ENCODE results near the gene NTRK1.

Gene NTRK1

GRCh38 chr1:156865258-156865657 lies 4.6 kb downstream of the NTRK1 start:
- TF ChIP-seq JUND (IDR thresholded peaks at IDR 0.05; ENCODE audit: low read depth) = no peak
- no peak for DNase-seq (ENCODE audit: low read depth in 1 of 2, low spot score in 1 of 2)
- in situ Hi-C loops (cut with HindIII; ENCODE audit: low pct_unique_long_range_greater_than_20kb, low sequenced_read_pairs) = no loop called here

- DNase-seq (ENCODE audit: low read depth in 1 of 2, low spot score in 1 of 2) = no peak
- no peak for TF ChIP-seq JUND (IDR thresholded peaks at IDR 0.05; ENCODE audit: low read depth)
- in situ Hi-C loops (cut with HindIII; ENCODE audit: low pct_unique_long_range_greater_than_20kb, low sequenced_read_pairs) = no loop called here
These were observed 5.2 kb downstream of the NTRK1 start for GRCh38 chr1:156865865-156866248.

GRCh38 chr1:156866249-156866909 lies 5.7 kb downstream of the NTRK1 start:
- no peak for DNase-seq (ENCODE audit: low read depth in 1 of 2, low spot score in 1 of 2)
- TF ChIP-seq JUND (IDR thresholded peaks at IDR 0.05; ENCODE audit: low read depth) = no peak
- in situ Hi-C loops (cut with HindIII; ENCODE audit: low pct_unique_long_range_greater_than_20kb, low sequenced_read_pairs) = no loop called here

- in situ Hi-C loops (cut with HindIII; ENCODE audit: low pct_unique_long_range_greater_than_20kb, low sequenced_read_pairs) = no loop called here
- no peak for DNase-seq (ENCODE audit: low read depth in 1 of 2, low spot score in 1 of 2)
- no peak for TF ChIP-seq JUND (IDR thresholded peaks at IDR 0.05; ENCODE audit: low read depth)
These were observed 7.7 kb downstream of the NTRK1 start for GRCh38 chr1:156868341-156868740.

GRCh38 chr1:156869455-156869854 lies 8.8 kb downstream of the NTRK1 start:
- TF ChIP-seq JUND (IDR thresholded peaks at IDR 0.05; ENCODE audit: low read depth) = no peak
- DNase-seq (ENCODE audit: low read depth in 1 of 2, low spot score in 1 of 2) = no peak
- in situ Hi-C loops (cut with HindIII; ENCODE audit: low pct_unique_long_range_greater_than_20kb, low sequenced_read_pairs) = no loop called here

- TF ChIP-seq JUND (IDR thresholded peaks at IDR 0.05; ENCODE audit: low read depth) = no peak
- DNase-seq (ENCODE audit: low read depth in 1 of 2, low spot score in 1 of 2) = no peak
- in situ Hi-C loops (cut with HindIII; ENCODE audit: low pct_unique_long_range_greater_than_20kb, low sequenced_read_pairs) = no loop called here
These were observed 13.0 kb downstream of the NTRK1 start for GRCh38 chr1:156873659-156874058.

GRCh38 chr1:156874142-156874541 lies 13.5 kb downstream of the NTRK1 start:
- no peak for TF ChIP-seq JUND (IDR thresholded peaks at IDR 0.05; ENCODE audit: low read depth)
- in situ Hi-C loops (cut with HindIII; ENCODE audit: low pct_unique_long_range_greater_than_20kb, low sequenced_read_pairs) = no loop called here
- no peak for DNase-seq (ENCODE audit: low read depth in 1 of 2, low spot score in 1 of 2)

GRCh38 chr1:156874572-156875340 lies 14.1 kb downstream of the NTRK1 start:
- TF ChIP-seq JUND (IDR thresholded peaks at IDR 0.05; ENCODE audit: low read depth) = no peak
- in situ Hi-C loops (cut with HindIII; ENCODE audit: low pct_unique_long_range_greater_than_20kb, low sequenced_read_pairs) = no loop called here
- no peak for DNase-seq (ENCODE audit: low read depth in 1 of 2, low spot score in 1 of 2)

GRCh38 chr1:156875341-156875615 lies 14.6 kb downstream of the NTRK1 start:
- TF ChIP-seq JUND (IDR thresholded peaks at IDR 0.05; ENCODE audit: low read depth) = no peak
- DNase-seq (ENCODE audit: low read depth in 1 of 2, low spot score in 1 of 2) = no peak
- in situ Hi-C loops (cut with HindIII; ENCODE audit: low pct_unique_long_range_greater_than_20kb, low sequenced_read_pairs) = no loop called here

GRCh38 chr1:156876281-156876680 lies 15.6 kb downstream of the NTRK1 start:
- no peak for DNase-seq (ENCODE audit: low read depth in 1 of 2, low spot score in 1 of 2)
- in situ Hi-C loops (cut with HindIII; ENCODE audit: low pct_unique_long_range_greater_than_20kb, low sequenced_read_pairs) = no loop called here
- TF ChIP-seq JUND (IDR thresholded peaks at IDR 0.05; ENCODE audit: low read depth) = no peak

- TF ChIP-seq JUND (IDR thresholded peaks at IDR 0.05; ENCODE audit: low read depth) = no peak
- in situ Hi-C loops (cut with HindIII; ENCODE audit: low pct_unique_long_range_greater_than_20kb, low sequenced_read_pairs) = no loop called here
- no peak for DNase-seq (ENCODE audit: low read depth in 1 of 2, low spot score in 1 of 2)
These were observed 16.9 kb downstream of the NTRK1 start for GRCh38 chr1:156877433-156878170.

- TF ChIP-seq JUND (IDR thresholded peaks at IDR 0.05; ENCODE audit: low read depth) = no peak
- in situ Hi-C loops (cut with HindIII; ENCODE audit: low pct_unique_long_range_greater_than_20kb, low sequenced_read_pairs) = no loop called here
These were observed 19.2 kb downstream of the NTRK1 start for GRCh38 chr1:156879876-156880275.

GRCh38 chr1:156880473-156880872 lies 19.8 kb downstream of the NTRK1 start:
- in situ Hi-C loops (cut with HindIII; ENCODE audit: low pct_unique_long_range_greater_than_20kb, low sequenced_read_pairs) = no loop called here
- no peak for TF ChIP-seq JUND (IDR thresholded peaks at IDR 0.05; ENCODE audit: low read depth)
- no peak for DNase-seq (ENCODE audit: low read depth in 1 of 2, low spot score in 1 of 2)

More at GRCh38 chr1:156879876-156880275, 19.2 kb downstream of the NTRK1 start:
- no peak for DNase-seq (ENCODE audit: low read depth in 1 of 2, low spot score in 1 of 2)

All from T47D (cell line).